ENCODE results near the gene NISCH.

Gene NISCH

DNA sequence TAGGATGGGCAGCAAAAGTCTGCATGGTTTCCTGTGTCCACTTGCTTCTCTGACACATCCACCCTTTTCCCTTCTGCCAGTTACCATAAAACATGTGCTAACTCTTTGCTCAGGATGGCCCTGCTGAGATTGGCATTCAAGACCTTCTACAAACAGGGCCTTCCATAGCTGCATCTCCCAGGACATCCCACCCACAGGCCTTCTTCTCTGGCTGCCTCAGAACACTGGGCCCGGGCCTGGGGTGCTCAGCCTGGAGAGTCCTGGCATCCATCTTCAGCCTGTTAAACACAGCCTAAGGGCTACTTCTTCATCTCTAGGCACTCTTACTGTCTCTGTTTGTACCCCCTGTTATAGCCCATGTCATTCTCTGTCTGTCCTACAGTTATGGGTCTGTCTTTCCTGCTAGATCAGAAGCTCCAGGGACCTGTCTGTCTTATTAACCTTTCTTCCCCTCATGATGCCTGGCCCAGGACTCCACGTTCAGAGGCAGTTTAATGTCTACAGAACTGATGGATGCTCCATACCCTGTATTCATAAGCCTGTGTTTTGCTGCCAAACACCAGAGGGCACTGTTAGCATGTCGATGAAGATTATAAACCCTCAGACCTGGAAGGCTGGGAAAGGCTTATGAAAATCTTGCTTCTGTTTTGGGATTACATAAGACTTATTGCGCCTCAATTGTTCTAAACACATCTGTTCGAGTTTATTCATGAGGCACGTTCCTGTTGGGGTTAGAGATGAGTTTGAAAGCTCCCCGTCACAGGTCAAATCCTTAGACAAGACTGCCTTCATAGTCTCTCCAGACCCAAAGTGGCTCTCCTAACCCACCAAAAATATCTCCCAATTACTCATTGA, 27.0 kb upstream of the NISCH start:
- peak; percentile 55 to 70 for DNase-seq (ENCODE audit: low read depth in 1 of 2, low spot score in 1 of 2)
- Histone ChIP-seq H3K27ac (replicated peaks) (no peak overlapping the region), H3K27me3 (ENCODE audit: insufficient read depth, poor library complexity, severe bottlenecking) (no peaks in the 10 kb centered on the region), H3K4me3 (replicated peaks; ENCODE audit: insufficient read depth, low read length) (no peak overlapping the region)
- TF ChIP-seq, protein P1, sequence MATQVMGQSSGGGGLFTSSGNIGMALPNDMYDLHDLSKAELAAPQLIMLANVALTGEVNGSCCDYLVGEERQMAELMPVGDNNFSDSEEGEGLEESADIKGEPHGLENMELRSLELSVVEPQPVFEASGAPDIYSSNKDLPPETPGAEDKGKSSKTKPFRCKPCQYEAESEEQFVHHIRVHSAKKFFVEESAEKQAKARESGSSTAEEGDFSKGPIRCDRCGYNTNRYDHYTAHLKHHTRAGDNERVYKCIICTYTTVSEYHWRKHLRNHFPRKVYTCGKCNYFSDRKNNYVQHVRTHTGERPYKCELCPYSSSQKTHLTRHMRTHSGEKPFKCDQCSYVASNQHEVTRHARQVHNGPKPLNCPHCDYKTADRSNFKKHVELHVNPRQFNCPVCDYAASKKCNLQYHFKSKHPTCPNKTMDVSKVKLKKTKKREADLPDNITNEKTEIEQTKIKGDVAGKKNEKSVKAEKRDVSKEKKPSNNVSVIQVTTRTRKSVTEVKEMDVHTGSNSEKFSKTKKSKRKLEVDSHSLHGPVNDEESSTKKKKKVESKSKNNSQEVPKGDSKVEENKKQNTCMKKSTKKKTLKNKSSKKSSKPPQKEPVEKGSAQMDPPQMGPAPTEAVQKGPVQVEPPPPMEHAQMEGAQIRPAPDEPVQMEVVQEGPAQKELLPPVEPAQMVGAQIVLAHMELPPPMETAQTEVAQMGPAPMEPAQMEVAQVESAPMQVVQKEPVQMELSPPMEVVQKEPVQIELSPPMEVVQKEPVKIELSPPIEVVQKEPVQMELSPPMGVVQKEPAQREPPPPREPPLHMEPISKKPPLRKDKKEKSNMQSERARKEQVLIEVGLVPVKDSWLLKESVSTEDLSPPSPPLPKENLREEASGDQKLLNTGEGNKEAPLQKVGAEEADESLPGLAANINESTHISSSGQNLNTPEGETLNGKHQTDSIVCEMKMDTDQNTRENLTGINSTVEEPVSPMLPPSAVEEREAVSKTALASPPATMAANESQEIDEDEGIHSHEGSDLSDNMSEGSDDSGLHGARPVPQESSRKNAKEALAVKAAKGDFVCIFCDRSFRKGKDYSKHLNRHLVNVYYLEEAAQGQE (IDR thresholded peaks at IDR 0.05; ENCODE audit: insufficient replicate concordance, low read depth): no peak
- no peak for TF ChIP-seq POLR2AphosphoS5 (IDR thresholded peaks at IDR 0.05; ENCODE audit: low read depth)
- TF ChIP-seq, protein P2, sequence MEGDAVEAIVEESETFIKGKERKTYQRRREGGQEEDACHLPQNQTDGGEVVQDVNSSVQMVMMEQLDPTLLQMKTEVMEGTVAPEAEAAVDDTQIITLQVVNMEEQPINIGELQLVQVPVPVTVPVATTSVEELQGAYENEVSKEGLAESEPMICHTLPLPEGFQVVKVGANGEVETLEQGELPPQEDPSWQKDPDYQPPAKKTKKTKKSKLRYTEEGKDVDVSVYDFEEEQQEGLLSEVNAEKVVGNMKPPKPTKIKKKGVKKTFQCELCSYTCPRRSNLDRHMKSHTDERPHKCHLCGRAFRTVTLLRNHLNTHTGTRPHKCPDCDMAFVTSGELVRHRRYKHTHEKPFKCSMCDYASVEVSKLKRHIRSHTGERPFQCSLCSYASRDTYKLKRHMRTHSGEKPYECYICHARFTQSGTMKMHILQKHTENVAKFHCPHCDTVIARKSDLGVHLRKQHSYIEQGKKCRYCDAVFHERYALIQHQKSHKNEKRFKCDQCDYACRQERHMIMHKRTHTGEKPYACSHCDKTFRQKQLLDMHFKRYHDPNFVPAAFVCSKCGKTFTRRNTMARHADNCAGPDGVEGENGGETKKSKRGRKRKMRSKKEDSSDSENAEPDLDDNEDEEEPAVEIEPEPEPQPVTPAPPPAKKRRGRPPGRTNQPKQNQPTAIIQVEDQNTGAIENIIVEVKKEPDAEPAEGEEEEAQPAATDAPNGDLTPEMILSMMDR (IDR thresholded peaks at IDR 0.05; ENCODE audit: insufficient read depth, low read length): peak; percentile 72

DNA sequence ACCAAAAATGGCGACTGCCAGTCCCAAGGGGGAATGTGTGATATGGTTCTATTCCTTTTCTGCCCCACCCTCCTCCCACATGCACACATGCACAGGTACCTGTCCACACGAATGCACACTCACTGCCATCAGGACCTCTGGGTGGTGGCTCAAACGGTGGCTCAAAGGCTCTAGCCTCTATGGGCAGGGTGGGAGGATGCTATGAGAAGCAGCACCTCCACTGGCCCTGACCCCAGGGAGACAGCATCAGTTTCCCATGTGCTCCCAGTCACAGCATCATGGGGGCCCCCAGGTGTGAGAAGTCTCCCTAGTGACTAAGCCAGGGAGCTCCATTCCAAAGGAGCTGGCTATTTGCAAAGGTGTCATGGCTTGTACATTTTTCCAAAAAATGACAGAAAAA, 26.4 kb upstream of the NISCH start:
- no peak overlapping the region for H3K4me3 ChIP-seq (replicated peaks; ENCODE audit: insufficient read depth, low read length)
- H3K27me3 ChIP-seq (ENCODE audit: insufficient read depth, poor library complexity, severe bottlenecking): no peaks in the 10 kb centered on the region
- TF ChIP-seq, protein P1 (IDR thresholded peaks at IDR 0.05; ENCODE audit: insufficient replicate concordance, low read depth): no peak
- TF ChIP-seq, protein P2 (IDR thresholded peaks at IDR 0.05; ENCODE audit: insufficient read depth, low read length): no peak
- TF ChIP-seq GABPA (IDR thresholded peaks at IDR 0.05; ENCODE audit: low read depth): no peak
- no peak for TF ChIP-seq POLR2AphosphoS5 (IDR thresholded peaks at IDR 0.05; ENCODE audit: low read depth)
- no peak for TF ChIP-seq SPI1 (IDR thresholded peaks at IDR 0.05; ENCODE audit: borderline replicate concordance, low read depth)
- no peak overlapping the region for H3K27ac ChIP-seq (replicated peaks)
- no peak for DNase-seq (ENCODE audit: low read depth in 1 of 2, low spot score in 1 of 2)

DNA sequence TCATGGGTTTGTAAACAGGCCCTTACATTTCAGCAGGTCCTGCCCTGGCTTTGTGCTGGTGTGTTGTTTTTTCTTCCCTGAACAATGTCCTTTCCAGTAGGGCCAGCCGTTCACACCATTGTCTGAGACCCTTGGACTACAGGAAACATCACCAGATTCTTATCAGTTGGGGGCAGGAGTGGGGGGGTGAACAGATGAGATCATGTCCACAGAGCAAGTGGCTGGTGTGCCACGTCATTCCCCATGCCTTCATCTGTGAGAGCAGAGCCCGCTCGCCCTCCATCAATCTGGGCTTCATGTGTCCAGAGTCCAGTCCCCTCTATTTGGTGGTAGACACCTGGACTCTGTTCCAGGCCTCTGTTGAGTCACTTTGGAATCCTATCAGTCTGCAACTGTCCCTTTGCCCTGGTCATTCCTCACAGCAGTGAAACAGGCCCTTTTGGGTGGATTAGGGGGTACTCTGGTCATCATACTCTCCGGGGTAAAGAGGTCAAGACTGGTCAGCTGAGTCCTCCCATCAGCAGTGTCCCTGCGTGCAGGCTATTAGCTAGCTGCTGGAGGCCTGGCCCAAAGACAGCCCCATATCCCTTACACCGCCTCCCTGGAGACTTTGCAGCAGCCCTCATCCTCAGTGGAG, 25.5 kb upstream of the NISCH start:
- H3K27ac ChIP-seq (replicated peaks): no peak overlapping the region
- no peak overlapping the region for H3K4me3 ChIP-seq (replicated peaks; ENCODE audit: insufficient read depth, low read length)
- TF ChIP-seq SPI1 (IDR thresholded peaks at IDR 0.05; ENCODE audit: borderline replicate concordance, low read depth) (no peak), GABPA (IDR thresholded peaks at IDR 0.05; ENCODE audit: low read depth) (no peak), POLR2AphosphoS5 (IDR thresholded peaks at IDR 0.05; ENCODE audit: low read depth) (no peak)
- TF ChIP-seq, protein P1 (IDR thresholded peaks at IDR 0.05; ENCODE audit: insufficient replicate concordance, low read depth): no peak
- TF ChIP-seq, protein P2 (IDR thresholded peaks at IDR 0.05; ENCODE audit: insufficient read depth, low read length): no peak
- H3K27me3 ChIP-seq (ENCODE audit: insufficient read depth, poor library complexity, severe bottlenecking): no peaks in the 10 kb centered on the region
- DNase-seq (ENCODE audit: low read depth in 1 of 2, low spot score in 1 of 2): no peak

All from HL-60 (cell line).